CD4-positive, alpha-beta T cell treated with Interleukin-17A for 1 hour (primary cell): Measurements from ENCODE around the gene PLEKHG2.
A peak's percentile ranks its signal among the peaks of the same experiment; 100 is the strongest.
"Not testable (repeated sequence)": the region's sequence is repeated elsewhere in the genome, so short reads cannot be mapped to it uniquely, and the experiment has no call there.

Experiments
- DNase-seq: peaks from one replicate; pipeline ENCODE4 v3.0.0-alpha.2; 2020

The PLEKHG2 gene, protein sequence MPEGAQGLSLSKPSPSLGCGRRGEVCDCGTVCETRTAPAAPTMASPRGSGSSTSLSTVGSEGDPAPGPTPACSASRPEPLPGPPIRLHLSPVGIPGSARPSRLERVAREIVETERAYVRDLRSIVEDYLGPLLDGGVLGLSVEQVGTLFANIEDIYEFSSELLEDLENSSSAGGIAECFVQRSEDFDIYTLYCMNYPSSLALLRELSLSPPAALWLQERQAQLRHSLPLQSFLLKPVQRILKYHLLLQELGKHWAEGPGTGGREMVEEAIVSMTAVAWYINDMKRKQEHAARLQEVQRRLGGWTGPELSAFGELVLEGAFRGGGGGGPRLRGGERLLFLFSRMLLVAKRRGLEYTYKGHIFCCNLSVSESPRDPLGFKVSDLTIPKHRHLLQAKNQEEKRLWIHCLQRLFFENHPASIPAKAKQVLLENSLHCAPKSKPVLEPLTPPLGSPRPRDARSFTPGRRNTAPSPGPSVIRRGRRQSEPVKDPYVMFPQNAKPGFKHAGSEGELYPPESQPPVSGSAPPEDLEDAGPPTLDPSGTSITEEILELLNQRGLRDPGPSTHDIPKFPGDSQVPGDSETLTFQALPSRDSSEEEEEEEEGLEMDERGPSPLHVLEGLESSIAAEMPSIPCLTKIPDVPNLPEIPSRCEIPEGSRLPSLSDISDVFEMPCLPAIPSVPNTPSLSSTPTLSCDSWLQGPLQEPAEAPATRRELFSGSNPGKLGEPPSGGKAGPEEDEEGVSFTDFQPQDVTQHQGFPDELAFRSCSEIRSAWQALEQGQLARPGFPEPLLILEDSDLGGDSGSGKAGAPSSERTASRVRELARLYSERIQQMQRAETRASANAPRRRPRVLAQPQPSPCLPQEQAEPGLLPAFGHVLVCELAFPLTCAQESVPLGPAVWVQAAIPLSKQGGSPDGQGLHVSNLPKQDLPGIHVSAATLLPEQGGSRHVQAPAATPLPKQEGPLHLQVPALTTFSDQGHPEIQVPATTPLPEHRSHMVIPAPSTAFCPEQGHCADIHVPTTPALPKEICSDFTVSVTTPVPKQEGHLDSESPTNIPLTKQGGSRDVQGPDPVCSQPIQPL (N-terminal part only)

DNA sequence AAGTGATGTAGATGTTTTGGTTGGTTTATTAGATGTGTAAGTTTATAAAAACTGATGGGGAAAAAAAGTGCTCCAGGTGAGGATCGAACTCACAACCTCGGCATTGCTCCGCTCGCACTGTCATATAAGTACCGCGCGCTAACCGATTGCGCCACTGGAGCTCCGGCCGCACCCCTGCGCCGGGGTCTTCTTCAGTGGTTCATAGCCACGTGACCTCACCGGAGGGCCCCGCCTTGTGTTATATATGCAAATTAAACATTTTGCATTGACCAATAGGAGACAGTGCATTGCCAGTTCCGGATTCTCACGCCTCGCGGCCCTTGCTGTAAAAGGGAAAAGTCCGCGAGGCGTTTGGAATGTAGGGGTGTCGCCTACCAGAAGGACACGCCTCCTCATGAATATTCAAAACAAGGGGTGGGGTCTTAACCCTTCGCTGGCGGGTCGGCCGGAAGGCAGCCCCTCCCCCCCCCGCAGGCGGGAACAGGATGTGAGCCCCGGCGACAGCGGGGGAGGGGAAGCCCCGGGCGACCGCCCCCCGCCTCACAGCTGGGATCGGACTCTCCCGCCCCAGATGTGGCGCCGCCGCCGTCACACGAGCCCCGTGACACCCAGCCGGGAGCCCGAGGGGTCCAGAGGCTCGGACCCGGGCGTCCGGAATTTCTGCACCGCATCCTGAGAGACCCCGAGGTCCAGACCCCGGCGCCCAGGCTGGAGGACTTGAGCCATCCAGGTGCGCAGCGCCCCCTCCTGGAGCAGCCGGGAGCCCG lies at the start of gene PLEKHG2:
Gene PLEKHG2, plus strand, starts transcription at position 570 of the 767 bp plus-strand sequence. CDS start 1,418 bp downstream, outside the sequence.
- peak; percentile 99 for DNase-seq

DNA sequence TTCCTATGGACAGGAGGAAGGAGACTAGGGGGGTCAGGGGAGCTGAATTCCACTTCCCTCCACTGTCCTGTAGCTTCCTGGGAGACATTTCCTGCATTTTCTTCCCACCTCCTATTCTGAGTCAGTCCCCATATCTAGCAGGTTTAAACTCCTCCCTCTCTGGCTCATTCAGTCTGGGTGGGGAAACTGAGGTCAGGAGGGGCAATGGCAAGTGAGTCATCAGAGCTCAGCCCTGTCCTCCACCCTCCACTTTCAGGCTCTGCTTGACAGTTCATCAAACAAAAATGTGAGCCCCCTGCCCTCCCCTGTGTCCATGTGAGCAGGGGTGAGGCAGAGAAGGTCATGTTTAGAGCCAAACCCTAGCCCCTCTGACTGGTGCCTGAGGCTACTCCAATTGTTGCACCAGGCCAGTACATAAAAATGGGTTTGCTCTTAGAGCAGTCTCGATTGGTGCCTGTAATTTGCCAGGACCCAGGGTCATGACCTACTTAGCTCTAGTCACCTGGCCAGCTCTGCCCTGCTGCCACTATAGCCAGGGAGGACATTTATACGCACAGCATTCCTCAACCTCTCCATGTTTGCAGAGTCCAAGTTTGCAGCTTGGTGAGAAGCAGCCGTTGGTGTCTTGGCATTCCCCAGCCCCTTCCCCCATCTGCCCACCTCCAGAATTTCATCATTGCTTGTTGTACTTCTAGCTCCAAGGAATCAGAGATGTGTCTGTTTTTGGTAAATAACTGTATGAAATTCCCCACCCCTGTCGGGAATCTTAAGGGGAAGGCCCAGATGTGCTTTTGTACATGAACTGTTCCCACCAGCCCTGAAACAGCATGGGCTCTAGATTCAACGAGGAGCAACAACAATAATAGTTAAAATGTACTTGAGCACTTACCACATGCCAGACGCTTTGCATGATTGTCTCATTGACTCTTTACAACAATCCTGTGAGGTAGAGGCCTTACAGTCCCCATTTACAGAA lies 49.5 kb upstream of the PLEKHG2 start:
- no peak for DNase-seq

DNA sequence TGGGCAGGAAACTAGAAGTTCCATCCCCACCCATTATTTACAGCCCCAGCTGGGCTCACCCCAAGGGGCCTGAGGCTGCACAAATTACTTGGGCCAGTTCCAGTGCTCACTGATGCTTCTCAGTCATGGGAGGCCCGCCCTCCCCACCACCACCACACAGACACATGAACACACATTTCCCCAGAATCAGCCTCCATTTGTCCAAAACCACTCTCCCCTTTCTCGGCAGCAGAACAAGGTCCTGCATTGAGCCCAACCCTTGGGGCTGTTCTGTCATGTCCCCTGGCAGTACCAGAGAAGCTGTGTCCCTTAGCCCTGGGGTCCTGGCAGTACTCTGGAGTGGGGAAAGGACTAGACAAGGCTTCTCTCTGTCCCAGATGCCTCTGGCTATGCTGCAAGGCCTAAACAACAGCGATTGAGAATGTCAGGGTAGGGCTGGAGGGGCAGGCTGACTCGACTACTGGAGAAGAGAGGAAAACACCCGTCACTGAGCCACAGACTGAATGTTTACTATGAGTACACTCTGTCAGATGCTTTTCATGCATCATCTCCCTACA lies 48.5 kb upstream of the PLEKHG2 start:
- DNase-seq: no peak

DNA sequence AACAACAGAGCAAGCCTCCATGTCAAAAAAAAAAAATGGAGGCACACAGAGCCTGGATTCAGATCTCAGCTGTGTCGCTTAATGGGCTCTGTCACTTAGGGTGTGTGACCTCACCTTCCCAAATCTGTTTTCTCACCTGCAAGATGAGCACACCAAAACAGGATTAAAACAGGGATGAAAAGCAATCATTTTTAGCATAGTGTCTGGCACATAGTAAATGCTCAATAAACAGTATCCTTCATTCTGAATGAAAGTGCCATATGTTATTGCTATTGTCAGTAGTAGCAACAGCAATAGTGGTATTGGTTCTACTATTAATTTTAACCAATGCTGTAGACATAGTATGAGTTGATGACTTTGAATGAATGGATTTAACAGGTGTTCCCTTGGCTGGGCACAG lies 46.9 kb upstream of the PLEKHG2 start:
- DNase-seq: no peak

DNA sequence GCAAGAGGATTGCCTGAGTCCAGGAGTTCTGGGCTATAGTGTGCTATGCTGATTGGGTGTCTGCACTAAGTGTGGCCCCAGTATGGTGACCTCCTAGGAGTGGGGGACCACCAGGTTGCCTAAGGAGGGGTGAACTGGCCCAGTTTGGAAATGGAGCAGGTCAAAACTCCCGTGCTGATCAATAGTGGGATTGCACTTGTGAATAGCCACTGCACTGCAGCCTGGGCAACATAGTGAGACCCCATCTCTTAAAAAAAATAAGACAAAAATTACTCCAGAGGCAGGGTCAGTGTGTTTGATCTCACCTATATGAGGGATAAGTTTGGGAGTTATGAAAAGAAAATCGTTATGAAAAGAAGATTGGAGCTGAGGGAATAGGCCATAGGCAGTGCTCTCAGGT lies 43.3 kb upstream of the PLEKHG2 start:
- no peak for DNase-seq

DNA sequence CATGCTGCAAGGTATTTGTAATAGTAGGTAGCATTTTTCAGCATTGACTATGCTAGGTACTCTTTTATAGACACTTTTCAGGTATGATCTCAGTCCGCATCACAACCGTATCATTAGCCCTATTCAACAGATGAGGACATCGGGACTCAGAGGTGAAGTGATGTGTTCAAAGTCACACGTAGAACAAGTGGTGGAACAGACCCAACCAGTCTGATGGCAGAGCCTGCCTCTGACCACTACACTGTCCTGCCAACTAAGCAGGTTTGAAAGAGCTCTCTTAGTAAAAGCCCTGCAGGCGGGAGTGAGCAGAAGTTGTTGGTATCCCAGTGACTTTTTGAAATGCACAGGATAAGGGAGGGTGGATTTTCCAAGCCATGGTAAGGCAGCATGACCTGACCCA lies 41.7 kb upstream of the PLEKHG2 start:
- DNase-seq: no peak

DNA sequence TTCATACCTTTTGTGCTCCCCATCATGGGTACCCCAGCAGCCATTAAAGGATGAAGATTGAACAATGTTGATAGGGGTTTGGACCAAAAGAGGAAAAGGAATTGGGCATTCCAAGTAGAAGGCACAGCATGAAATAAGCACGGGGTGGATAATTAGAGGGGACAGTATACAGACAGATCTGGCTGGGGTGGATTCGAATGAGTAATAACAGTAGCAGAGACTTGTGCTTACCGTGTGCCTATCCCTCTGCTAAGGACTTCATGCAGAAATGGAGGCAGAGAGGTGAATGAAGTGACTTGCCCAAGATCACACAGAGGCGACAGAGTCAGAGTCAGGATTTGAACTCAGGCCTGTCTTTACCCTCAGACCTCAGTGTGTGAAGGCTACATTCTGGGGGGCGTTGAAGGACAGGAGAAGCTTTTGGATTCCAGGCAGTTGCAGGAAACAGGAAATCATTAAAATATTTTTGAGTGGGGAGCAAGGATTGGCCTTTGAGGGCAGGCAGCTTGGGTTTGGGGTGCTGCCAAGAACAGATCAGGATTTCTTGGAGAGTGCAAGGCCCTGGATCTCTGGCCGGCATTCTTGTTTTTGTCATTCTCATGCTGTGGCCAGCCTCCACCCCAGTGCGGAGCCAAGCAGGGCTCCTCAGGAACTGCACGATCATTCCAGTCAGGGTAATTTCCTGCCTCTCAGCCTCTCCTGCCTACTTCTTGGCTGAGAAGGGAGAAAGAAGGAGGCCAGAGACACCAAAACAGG lies 40.2 kb upstream of the PLEKHG2 start:
- DNase-seq: no peak

DNA sequence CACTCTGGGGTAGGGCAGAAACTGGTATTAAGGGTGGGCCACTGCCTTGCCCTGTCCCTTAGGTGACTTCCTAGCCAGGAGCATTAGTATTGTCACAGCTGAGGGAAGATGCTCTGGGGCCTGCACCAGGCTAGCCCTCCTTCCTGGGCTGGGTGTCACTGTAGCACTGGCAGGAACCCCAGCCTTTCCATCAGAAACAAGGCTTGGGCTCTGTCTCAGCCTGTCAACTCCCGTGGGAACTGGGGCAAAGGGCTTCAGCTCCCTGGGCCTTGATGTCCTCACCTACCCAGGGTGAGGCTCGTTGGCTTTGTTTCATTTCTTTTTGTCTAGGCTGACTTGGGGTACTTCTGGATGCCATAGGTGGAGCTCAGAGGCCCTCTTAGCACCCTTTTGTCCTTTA lies 39.5 kb upstream of the PLEKHG2 start:
- DNase-seq: no peak

DNA sequence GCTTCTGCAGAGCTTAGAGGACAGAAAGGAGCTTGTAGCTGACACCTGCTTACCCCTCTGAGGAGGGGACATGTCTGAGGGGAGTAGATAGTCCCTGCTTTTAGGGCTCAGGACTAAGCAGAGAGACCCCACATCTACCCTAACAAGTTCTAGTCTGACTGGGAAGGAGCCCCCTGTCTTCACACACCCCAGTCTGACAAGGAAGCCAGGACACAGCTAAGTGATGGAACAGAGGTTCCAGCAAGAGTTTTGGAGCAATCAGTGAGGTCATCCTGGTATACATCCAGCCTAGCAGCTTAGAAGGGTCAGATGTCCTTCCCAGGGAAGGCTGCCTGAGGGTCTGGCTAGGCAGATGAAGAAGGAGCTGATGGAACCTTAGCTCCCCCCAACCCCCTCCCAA lies 36.5 kb upstream of the PLEKHG2 start:
- no peak for DNase-seq

DNA sequence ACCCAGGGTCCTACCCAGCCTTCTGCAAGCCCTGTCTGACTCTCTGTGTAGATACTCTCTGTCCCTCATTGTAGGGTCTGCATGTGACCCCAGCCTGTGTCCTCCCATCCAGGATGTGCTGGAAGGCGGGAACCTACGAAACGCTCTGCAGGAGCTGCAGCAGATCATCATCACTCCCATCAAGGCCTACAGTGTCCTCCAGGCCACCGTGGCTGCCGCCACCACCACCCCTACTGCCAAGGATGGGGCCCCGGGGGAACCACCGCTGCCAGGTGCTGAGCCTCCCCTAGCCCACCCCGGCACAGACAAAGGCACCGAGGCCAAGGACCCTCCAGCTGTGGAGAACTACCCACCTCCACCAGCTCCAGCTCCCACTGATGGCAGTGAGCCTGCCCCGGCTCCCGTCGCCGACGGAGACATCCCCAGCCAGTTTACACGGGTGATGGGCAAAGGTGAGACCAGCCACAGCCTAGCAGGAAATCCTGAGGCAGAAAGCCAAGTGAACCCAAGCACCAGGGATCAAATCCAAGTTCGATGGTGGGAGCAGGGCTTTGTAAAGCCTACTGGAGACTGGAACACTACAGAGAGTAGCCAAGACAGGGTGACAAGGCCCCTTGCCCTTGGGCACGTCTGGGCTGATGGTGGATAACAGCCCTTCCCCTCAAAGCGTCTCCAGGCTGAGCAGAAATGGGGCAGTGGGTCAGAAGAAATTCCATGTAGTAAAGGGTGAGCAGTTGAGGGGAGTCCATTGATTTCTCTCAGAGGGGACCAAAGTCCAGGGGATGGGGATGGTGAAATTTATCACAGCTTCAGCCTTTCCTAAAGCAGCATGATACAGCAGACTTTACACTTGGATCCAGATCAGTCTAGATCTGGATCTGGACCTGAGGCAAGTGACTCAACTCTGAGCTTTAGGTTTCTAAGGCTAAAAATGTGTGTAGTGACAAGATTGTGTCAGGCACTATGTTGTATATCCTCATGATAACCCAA lies 34.8 kb upstream of the PLEKHG2 start:
- no peak for DNase-seq

DNA sequence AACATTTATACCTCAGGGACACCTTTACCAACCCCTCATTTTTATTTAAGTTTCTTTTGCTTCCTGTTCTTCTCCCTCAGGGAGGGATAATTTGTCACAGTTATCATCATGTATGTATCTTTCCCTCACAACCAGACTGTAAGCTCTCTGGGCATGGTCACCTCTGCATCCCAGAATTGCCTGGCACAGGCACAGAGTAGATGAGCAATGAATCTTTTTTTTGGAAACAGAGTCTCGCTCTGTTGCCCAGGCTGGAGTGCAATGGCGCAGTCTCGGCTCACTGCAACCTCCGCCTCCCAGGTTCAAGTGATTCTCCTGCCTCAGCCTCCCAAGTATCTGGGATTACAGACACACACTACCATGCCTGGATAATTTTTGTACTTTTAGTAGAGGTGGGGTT lies 33.1 kb upstream of the PLEKHG2 start:
- not testable (repeated sequence) for DNase-seq

DNA sequence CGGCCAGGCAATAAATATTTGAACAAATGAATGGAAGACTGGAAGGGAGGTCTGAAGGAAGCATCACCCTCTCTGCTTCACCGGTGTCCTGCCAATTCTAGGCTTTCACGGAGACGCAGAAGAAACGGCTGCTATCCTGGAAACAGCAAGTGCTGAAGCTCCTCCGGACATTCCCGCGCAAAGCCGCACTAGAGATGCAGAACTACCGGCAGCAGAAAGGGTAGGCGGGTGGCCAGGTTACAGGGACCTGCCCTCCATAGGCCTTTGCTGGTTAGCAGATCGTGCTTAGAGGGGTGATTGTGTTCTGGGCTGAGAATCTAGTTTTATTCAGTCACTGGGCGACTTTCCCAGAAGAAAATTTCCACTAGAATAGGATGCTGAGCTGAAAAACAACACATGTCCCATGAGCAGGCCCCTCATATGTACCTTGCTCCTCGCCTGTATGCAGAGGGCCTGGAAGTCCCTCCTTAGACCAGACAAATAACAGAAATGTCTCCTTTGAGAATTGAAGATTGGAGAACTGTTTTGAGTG lies 32.5 kb upstream of the PLEKHG2 start:
- DNase-seq: no peak

DNA sequence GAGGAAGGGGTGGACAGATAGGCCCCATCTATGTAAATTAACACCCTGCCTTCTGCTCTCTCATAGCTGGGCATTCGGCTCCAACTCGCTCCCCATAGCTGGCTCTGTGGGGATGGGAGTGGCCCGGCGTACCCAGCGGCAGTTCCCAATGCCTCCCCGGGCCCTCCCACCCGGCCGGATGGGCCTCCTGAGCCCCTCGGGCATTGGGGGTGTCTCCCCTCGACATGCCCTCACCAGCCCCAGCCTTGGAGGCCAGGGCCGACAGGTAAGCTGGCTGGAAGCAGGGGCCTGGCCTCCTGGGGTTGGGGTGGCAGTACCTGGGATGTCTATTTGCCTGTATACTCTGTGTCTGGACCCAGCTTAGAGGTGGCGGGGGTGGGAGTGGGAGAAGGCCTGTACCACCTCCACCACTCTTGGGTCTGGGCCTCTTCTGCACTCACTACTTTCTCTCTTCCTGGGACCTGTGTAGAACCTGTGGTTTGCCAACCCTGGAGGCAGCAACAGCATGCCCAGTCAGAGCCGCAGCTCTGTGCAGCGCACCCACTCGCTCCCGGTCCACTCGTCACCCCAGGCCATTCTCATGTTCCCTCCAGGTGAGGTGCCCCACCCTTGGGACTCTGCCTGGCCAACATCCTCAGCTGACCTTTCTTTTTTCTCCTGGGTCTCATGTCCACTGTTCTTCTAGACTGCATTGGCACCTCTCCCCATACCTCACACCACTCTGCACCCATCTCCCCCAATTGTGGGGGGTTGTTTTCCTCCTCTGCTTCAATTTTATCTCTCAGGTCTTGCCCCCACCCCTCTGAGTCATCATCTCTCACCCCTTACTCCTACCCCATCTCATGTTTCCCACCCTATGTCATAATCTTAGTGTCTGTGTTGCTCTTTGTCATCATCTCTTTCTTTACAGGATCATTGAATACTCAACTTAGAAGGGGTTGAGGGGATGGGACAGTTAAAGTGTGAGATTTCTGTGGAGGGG lies 31.7 kb upstream of the PLEKHG2 start:
- no peak for DNase-seq

DNA sequence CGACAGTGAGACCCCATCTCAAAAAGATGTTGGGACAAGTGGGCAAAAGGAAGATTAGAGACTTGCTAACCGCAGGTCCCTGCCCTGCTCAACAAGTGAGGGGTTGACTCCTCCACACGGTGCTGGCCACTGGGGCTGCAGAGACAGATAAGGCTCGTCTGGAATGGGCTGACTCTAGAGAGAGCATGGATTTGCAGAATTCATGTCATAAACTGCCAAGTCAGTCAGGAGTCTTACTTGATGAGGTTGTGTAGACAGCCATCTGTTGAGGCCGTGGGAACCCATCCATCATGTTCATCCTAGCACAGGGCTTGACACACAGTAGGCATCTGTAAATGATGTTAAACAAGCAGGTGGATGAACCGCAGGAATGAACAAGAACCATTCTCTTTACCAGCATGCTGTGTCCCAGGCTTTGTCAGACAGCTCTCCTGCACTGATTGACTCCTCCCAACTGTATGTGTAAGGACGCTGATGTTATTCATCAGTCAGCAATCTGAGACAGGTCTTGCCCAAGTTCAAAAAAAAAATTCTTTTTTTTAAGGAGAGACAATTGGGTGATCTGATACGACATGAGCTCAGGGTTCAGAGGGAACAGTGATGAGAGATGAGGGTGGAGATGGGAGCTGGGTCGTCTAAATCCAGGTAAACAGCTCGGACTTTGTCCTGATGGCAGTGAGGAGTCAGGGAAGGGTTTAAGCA lies 30.4 kb upstream of the PLEKHG2 start:
- DNase-seq: no peak

DNA sequence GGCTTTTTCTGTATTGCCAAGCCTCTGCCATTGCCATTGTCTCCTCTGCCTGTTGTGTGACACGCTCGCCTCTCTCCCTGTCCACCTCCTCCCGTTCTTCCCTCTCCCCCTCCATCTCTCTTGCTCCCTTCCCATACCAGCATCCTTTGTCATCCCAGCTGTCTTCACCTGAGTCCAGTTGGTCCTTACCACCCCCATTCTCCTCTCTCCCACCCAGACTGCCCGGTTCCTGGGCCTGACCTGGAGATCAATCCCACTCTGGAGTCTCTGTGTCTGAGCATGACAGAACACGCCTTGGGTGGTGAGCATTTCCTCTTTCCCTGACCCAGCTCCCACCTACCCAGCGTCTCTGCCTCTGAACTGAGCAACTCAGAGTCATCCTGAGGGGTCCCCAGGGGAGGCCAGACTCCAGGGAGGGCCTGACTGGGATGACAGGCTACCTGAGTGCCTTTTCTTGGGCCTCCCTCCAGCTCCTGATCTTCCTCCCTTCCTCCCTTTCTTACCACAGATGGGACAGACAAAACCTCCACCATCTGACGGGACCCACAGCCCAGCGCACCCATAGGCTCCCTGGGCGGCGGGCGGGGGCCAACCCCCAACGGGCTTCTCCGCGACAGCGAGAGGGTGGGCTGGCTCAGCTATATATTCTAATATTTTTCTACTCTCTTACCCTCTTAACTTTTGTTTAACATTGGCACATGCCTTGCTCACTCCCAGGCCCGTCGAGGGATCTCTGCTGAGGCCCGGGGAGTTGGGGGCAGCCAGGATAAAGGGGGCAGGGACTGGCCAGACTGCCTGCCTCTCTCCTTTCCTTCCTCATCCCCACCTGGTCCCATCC lies 29.3 kb upstream of the PLEKHG2 start:
- DNase-seq: no peak
